ENCODE measurements around the gene ABHD1. TPM values are rescaled to one million over a fixed set of nuclear protein-coding genes. Genes with fewer than 3 reads are reported as not detected.

Gene ABHD1
- total and polyA plus RNA-seq, 2 donors, result 0.35 TPM; not detected in 1

DNA sequence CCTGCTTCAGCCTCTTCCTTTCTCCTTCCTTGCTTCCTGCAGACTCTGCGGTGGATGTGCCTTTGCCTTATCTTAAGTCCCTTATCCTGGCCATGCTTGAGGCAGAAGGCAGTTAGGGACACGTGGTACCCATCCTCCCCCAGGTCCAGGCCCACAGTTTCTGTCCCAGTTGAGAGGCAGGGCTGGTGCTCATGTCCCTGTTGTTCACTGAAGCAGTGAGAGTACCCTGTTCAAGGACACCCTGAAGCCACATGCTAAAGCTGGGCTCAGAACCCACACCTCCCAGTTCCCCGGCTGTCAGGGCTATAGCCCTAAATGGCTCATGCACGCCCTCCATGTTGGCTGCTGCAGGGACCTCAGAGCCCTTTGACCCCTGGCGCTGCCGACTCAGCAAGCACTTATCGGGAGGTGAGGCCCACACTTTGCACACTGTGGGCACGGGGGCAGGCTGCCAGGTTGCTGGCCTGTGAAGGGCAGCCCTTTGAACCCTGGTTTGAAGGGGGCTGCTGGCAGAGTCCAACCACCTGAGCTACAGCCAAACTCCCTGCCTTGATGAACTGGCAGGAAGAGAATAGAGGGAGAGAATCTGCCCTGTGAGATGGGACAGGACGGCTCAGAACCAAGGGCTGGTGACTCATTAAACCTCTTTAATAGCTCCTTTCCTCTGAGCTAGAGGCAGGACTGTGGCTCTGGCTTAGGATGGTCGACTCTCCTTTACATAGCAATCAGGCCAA lies 30.8 kb upstream of the ABHD1 start:
- Histone ChIP-seq H3K4me1 (ENCODE audit: insufficient read depth) (no peaks in the 10 kb centered on the region), H3K4me3 (ENCODE audit: low read depth, low read length) (no peak overlapping the region), H3K36me3 (ENCODE audit: insufficient read depth) (no peaks in the 10 kb centered on the region), H3K27ac (ENCODE audit: low read depth) (no peak overlapping the region)
- WGBS, result 71% methylated on average over 10 of the region's 10 CpGs
- DNase-seq (ENCODE audit: extremely low spot score), result no peak

DNA sequence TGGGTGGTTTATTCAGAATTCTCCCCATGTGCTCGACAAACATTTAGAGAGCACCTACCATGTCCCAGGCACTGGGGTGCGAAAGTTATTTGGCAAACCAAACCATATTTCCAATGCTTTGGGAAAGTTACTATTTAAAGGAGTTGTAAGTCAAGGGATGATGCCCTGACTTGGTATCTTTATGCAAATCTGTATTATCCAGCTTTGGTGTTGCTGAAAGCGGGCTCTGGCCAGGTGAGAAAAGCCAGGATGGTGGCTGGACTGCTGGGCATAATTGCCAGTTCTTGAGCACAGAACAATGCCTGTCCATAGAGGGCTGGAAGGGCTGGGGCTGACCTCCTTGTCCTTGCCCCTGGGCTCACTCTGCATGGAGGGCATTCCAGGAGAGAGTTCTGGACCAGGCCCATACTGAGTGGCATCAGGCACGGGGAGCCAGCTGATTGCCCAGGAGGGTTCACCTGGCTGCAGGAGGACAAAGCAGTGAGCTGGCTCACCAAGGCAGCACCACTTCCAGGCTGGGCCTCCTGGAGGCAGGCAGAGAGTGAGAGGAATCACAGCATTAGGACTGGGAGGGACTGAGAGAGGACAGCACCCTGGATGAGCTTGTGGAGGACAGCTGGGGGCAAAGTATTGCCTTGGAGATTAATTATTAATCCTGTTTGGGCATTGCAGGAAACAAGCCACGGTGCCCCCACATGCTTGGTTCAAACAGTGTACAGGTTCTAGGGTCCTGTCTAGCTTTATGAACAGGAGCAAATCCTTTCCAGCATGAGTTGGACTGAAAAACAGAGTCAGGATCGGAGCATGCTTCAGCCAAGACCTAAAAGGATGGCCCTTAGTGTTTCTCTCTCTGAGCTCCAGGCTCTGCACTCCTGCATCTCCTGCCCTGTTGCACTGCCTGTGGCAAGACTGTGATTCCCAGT lies 29.9 kb upstream of the ABHD1 start:
- Histone ChIP-seq H3K4me3 (ENCODE audit: low read depth, low read length) (no peak overlapping the region), H3K36me3 (ENCODE audit: insufficient read depth) (no peaks in the 10 kb centered on the region), H3K27ac (ENCODE audit: low read depth) (no peak overlapping the region), H3K4me1 (ENCODE audit: insufficient read depth) (no peaks in the 10 kb centered on the region)
- 87% methylated on average over 6 of the region's 6 CpGs for WGBS
- DNase-seq (ENCODE audit: extremely low spot score), result no peak

DNA sequence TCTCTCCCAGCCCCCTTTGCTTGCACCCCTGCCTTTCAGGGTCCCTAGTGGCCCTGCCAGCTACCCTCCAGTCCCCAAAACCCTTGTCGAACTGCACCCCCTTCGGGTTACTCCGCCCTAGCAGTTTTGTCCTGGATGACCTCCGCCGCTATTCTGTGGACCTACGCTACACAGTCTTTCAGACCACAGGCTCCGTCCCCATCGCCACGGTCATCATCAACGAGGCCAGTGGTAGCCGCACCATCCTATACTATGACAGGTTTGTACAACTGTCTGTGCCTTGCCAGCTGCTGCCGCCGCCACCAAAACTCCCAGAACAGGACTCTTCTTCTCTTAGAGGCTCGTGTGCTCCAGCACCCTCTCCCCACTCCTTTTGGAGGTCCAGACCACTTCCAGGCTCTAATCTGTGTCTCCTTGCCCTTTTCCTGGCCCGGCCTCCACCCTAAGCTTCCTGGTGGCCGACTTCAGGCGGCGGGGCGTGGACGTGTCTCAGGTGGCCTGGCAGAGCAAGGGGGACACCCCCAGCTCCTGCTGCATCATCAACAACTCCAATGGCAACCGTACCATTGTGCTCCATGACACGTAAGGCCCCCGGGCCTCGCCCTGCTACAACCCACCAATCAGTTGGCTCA lies 29.1 kb upstream of the ABHD1 start:
- no peaks in the 10 kb centered on the region for H3K4me1 ChIP-seq (ENCODE audit: insufficient read depth)
- no peak for DNase-seq (ENCODE audit: extremely low spot score)
- H3K27ac ChIP-seq (ENCODE audit: low read depth), result no peak overlapping the region
- H3K4me3 ChIP-seq (ENCODE audit: low read depth, low read length), result no peak overlapping the region
- 92% methylated on average over 24 of the region's 24 CpGs for WGBS
- H3K36me3 ChIP-seq (ENCODE audit: insufficient read depth), result no peaks in the 10 kb centered on the region

DNA sequence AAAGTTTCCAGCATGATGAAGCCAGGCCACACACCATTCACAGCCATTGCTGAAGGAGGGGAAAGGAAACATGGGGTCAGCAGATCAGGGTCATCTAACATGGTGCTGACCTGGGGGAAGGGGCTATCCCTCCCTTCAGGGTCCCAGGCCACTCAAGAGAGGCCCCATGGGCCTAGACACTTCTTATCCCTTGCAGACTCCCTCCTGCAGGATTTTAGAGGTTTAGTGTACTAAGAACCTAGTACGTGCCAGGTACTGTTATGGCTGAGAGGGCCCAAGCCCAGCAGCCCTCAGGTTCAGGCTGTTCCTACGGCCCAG lies 28.2 kb upstream of the ABHD1 start:
- 94% methylated on average over 2 of the region's 2 CpGs for WGBS
- Histone ChIP-seq H3K27ac (ENCODE audit: low read depth) (no peak overlapping the region), H3K4me3 (ENCODE audit: low read depth, low read length) (no peak overlapping the region), H3K36me3 (ENCODE audit: insufficient read depth) (no peaks in the 10 kb centered on the region), H3K4me1 (ENCODE audit: insufficient read depth) (no peaks in the 10 kb centered on the region)
- no peak for DNase-seq (ENCODE audit: extremely low spot score)

DNA sequence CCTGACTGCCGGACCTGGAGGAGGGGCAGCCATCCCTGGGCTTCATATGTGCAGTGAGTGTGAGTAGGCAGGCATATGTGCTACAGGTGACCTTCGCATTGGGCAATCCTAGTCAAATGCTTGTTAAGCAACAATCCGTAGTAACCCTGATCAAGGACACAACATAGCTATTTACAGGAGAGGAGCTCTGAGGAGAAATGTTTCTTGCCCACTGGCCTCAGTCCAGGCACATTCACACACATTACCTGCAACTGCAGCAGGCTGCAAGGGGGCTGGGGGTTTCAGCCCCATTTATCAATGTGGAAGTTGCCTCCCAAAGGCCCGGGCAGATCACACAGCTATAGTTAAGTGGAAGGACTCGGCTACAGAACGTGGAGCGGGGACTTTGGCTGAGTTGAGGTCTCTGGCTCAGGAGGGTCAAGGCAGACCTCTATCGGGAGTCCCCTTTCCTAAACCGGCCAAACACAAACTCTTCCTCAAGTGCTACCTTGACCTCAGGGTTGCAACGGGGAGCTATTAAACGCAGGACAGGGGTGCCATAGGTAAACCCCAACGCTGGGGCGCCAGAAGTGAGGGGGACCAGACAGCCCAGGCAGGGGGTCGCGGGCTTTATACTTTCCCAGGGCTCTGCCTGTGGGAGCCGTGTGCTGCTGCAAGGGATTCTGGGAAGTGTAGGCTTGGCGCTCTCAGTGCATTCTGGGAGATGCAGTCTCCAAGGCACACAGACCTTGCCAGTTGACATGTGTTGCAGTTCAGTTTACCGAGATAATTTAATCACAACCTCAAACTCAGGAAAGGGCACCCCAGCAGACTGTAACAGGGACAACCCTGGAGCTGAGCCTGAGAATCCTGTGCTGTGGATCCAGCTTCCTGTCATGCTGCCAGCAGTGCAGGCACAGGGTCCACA lies 27.6 kb upstream of the ABHD1 start:
- Histone ChIP-seq H3K4me1 (ENCODE audit: insufficient read depth) (no peaks in the 10 kb centered on the region), H3K27ac (ENCODE audit: low read depth) (no peak overlapping the region), H3K36me3 (ENCODE audit: insufficient read depth) (no peaks in the 10 kb centered on the region), H3K4me3 (ENCODE audit: low read depth, low read length) (peak overlapping the region; percentile 5)
- DNase-seq (ENCODE audit: extremely low spot score), result no peak
- WGBS, result 25% methylated on average over 18 of the region's 18 CpGs

GRCh38 chr2:27096748-27097297 lies 26.8 kb upstream of the ABHD1 start:
- no peak for DNase-seq (ENCODE audit: extremely low spot score)
- no peaks in the 10 kb centered on the region for H3K4me1 ChIP-seq (ENCODE audit: insufficient read depth)
- no peaks in the 10 kb centered on the region for H3K36me3 ChIP-seq (ENCODE audit: insufficient read depth)
- H3K27ac ChIP-seq (ENCODE audit: low read depth), result no peak overlapping the region
- no peak overlapping the region for H3K4me3 ChIP-seq (ENCODE audit: low read depth, low read length)
- WGBS, result 79% methylated on average over 3 of the region's 3 CpGs

DNA sequence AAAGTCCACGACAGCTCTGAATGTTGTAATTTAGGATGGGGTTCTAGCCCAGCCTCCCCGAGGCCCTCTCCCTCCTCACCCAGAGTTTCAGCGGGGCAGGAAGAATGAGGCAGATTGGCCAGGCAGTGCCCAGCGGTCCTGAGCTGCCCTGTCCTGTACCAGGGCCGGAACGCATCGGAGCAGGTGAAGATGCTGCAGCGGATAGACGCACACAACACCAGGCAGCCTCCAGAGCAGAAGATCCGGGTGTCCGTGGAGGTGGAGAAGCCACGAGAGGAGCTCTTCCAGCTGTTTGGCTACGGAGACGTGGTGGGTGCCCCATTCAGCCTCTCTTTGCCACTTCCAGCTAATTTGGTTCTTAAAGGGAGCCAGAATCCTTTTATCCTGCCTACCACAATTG lies 26.3 kb upstream of the ABHD1 start:
- Histone ChIP-seq H3K36me3 (ENCODE audit: insufficient read depth) (no peaks in the 10 kb centered on the region), H3K4me3 (ENCODE audit: low read depth, low read length) (no peak overlapping the region), H3K4me1 (ENCODE audit: insufficient read depth) (no peaks in the 10 kb centered on the region), H3K27ac (ENCODE audit: low read depth) (no peak overlapping the region)
- DNase-seq (ENCODE audit: extremely low spot score), result no peak
- 91% methylated on average over 14 of the region's 14 CpGs for WGBS

- WGBS, result 92% methylated on average over 19 of the region's 19 CpGs
- Histone ChIP-seq H3K36me3 (ENCODE audit: insufficient read depth) (no peaks in the 10 kb centered on the region), H3K27ac (ENCODE audit: low read depth) (no peak overlapping the region), H3K4me3 (ENCODE audit: low read depth, low read length) (no peak overlapping the region), H3K4me1 (ENCODE audit: insufficient read depth) (no peaks in the 10 kb centered on the region)
- DNase-seq (ENCODE audit: extremely low spot score), result no peak
Measured at GRCh38 chr2:27099334-27099955, 24.2 kb upstream of the ABHD1 start.

DNA sequence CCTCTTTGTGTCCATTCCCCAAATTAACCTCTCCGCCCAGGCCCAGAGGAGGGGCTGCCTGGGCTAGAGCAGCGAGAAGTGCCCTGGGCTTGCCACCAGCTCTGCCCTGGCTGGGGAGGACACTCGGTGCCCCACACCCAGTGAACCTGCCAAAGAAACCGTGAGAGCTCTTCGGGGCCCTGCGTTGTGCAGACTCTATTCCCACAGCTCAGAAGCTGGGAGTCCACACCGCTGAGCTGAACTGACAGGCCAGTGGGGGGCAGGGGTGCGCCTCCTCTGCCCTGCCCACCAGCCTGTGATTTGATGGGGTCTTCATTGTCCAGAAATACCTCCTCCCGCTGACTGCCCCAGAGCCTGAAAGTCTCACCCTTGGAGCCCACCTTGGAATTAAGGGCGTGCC lies 23.6 kb upstream of the ABHD1 start:
- H3K36me3 ChIP-seq (ENCODE audit: insufficient read depth), result no peaks in the 10 kb centered on the region
- no peaks in the 10 kb centered on the region for H3K4me1 ChIP-seq (ENCODE audit: insufficient read depth)
- no peak for DNase-seq (ENCODE audit: extremely low spot score)
- no peak overlapping the region for H3K27ac ChIP-seq (ENCODE audit: low read depth)
- WGBS, result 80% methylated on average over 10 of the region's 10 CpGs
- H3K4me3 ChIP-seq (ENCODE audit: low read depth, low read length), result no peak overlapping the region

DNA sequence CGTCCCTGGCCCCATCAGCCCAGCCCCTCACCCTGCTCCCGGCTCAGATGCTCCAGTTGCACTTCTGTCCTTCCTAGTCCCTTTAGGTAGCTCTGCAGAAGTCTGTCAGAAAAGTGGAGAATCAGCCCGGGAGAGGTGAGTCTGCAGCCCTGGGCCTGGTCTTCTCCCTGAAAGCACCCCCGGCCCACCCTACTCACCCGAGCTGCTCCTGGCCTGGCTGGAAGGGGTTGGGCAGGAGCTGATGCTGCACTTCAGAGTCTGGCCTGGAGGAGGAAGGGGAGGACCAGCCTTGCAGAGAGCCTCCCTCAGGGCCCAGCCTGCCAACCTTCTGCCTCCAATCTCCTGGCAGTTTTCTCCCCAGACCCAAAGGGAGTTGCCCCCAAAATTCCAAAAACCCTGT lies 21.3 kb upstream of the ABHD1 start:
- Histone ChIP-seq H3K27ac (ENCODE audit: low read depth) (no peak overlapping the region), H3K4me3 (ENCODE audit: low read depth, low read length) (no peak overlapping the region), H3K4me1 (ENCODE audit: insufficient read depth) (no peaks in the 10 kb centered on the region), H3K36me3 (ENCODE audit: insufficient read depth) (no peaks in the 10 kb centered on the region)
- no peak for DNase-seq (ENCODE audit: extremely low spot score)
- WGBS, result 69% methylated on average over 5 of the region's 5 CpGs

- no peak overlapping the region for H3K27ac ChIP-seq (ENCODE audit: low read depth)
- WGBS, result 71% methylated on average over 3 of the region's 3 CpGs
- no peaks in the 10 kb centered on the region for H3K36me3 ChIP-seq (ENCODE audit: insufficient read depth)
- no peaks in the 10 kb centered on the region for H3K4me1 ChIP-seq (ENCODE audit: insufficient read depth)
- no peak overlapping the region for H3K4me3 ChIP-seq (ENCODE audit: low read depth, low read length)
- DNase-seq (ENCODE audit: extremely low spot score), result no peak
Measured at GRCh38 chr2:27105981-27106380, 17.6 kb upstream of the ABHD1 start.

DNA sequence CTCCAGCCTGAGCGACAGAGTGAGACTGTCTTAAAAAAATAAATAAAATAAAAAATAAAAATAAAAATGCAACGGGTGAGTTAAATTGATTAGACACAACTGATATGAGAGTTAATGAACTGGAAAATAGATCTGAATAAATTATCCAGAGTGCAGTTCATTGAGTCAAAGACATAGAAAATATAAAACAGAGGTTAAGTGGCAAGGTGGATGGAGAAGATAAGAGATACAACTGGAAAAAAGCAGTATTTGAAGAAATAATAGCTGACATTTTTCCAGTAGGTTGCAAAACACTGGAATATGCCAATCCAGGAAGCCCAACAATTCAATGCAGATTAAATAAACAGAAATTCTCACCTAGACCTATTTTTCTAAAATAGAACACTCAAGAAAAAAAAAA lies 15.4 kb upstream of the ABHD1 start:
- Histone ChIP-seq H3K4me1 (ENCODE audit: insufficient read depth) (no peaks in the 10 kb centered on the region), H3K36me3 (ENCODE audit: insufficient read depth) (no peaks in the 10 kb centered on the region), H3K4me3 (ENCODE audit: low read depth, low read length) (no peak overlapping the region), H3K27ac (ENCODE audit: low read depth) (no peak overlapping the region)
- no peak for DNase-seq (ENCODE audit: extremely low spot score)
- 80% methylated on average over 2 of the region's 2 CpGs for WGBS

- H3K4me1 ChIP-seq (ENCODE audit: insufficient read depth), result no peaks in the 10 kb centered on the region
- no peaks in the 10 kb centered on the region for H3K36me3 ChIP-seq (ENCODE audit: insufficient read depth)
- DNase-seq (ENCODE audit: extremely low spot score), result no peak
- H3K27ac ChIP-seq (ENCODE audit: low read depth), result no peak overlapping the region
- H3K4me3 ChIP-seq (ENCODE audit: low read depth, low read length), result no peak overlapping the region
- 90% methylated on average over 3 of the region's 3 CpGs for WGBS
Measured at GRCh38 chr2:27109083-27109482, 14.5 kb upstream of the ABHD1 start.
